ENCODE data around the gene SLC9A7.

- no peak for TF ChIP-seq EZH2 (IDR thresholded peaks at IDR 0.05; ENCODE audit: low read depth)
- TF ChIP-seq, protein P1, sequence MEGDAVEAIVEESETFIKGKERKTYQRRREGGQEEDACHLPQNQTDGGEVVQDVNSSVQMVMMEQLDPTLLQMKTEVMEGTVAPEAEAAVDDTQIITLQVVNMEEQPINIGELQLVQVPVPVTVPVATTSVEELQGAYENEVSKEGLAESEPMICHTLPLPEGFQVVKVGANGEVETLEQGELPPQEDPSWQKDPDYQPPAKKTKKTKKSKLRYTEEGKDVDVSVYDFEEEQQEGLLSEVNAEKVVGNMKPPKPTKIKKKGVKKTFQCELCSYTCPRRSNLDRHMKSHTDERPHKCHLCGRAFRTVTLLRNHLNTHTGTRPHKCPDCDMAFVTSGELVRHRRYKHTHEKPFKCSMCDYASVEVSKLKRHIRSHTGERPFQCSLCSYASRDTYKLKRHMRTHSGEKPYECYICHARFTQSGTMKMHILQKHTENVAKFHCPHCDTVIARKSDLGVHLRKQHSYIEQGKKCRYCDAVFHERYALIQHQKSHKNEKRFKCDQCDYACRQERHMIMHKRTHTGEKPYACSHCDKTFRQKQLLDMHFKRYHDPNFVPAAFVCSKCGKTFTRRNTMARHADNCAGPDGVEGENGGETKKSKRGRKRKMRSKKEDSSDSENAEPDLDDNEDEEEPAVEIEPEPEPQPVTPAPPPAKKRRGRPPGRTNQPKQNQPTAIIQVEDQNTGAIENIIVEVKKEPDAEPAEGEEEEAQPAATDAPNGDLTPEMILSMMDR (conservative IDR thresholded peaks at IDR 0.05), result no peak
These were observed 147.1 kb downstream of the SLC9A7 start for GRCh38 chrX:46611658-46612362.
